A549 (cell line): ENCODE results near the gene C4orf50. TPM values are rescaled to one million over a fixed set of nuclear protein-coding genes. Genes with fewer than 3 reads are reported as not detected.

ENCODE experiments used
- ATAC-seq, 2 experiments: fragments of 200-7000 bp in 1 of 2; fragments of >200 bp in 1 of 2; cut with Nextera tagmentation in 1 of 2; cut with Tn5 transposase in 1 of 2; 3 replicates each; pipeline versions ENCODE4 v1.8.0 to v1.9.1; 2018 to 2020; ENCODE audit warnings: mild to moderate bottlenecking in 1 of 2, moderate library complexity in 1 of 2
- CTCF ChIA-PET: fragments of 300-600 bp; sonication (Branson Sonifier 250); formaldehyde crosslinking; extraction: SDS; loops from one replicate; lab custom pipeline; 2021; ENCODE audit warnings: antibody characterized with exemption, inconsistent platforms; lab: Yijun Ruan, JAX
- POLR2A ChIA-PET: fragments of 350-600 bp; formaldehyde crosslinking; extraction: SDS; loops from one replicate; lab custom pipeline; 2021; ENCODE audit warnings: antibody characterized with exemption, inconsistent platforms; lab: Yijun Ruan, JAX
- DNase-seq, 2 experiments: peaks; one replicate each; pipeline versions ENCODE4 v3.0.0 to v3.0.0-alpha.2; 2011 to 2016; ENCODE audit warnings: low read depth in 1 of 2, low spot score in 1 of 2
- FAIRE-seq: peaks from 2 replicates; lab custom pipeline; 2011; peaks lifted over from hg19 to GRCh38; lab: Jason Lieb, UNC
- H3K27ac ChIP-seq, 2 experiments: fragments of >200 bp; sonication (Bioruptor Twin); formaldehyde crosslinking; 3 replicates each; pipeline ENCODE4 v1.5.1; 2016 to 2017
- H3K4me1 ChIP-seq: fragments of >200 bp; sonication (Bioruptor Twin); formaldehyde crosslinking; 3 replicates; pipeline ENCODE4 v1.6.1; 2016
- H3K4me2 ChIP-seq: fragments of >200 bp; sonication (Bioruptor Twin); formaldehyde crosslinking; 3 replicates; pipeline ENCODE4 v1.6.1; 2016
- H3K4me3 ChIP-seq: fragments of >200 bp; sonication (Bioruptor Twin); formaldehyde crosslinking; 3 replicates; pipeline ENCODE4 v1.5.1; 2016
- H3K9me3 ChIP-seq: fragments of >200 bp; sonication (Bioruptor Twin); formaldehyde crosslinking; 3 replicates; pipeline ENCODE4 v1.6.1; 2016
- ATOH8 ChIP-seq: fragments of 250-450 bp; sonication (Bioruptor Pico); IDR thresholded peaks from 2 replicates; pipeline ENCODE4 v1.5.0; 2020; ENCODE audit warnings: low read depth, mild to moderate bottlenecking, moderate library complexity
- BCL3 ChIP-seq: fragments of >200 bp; sonication (Bioruptor Twin); formaldehyde crosslinking; IDR thresholded peaks from 3 replicates; pipeline ENCODE4 v1.6.1; 2016
- CHD2 ChIP-seq: fragments of 150-350 bp; IDR thresholded peaks from 2 replicates; pipeline ENCODE4 v1.6.1; 2014; ENCODE audit warnings: low read length; ENCODE audit not compliant: partially characterized antibody
- CTCF ChIP-seq: fragments of >200 bp; sonication (Bioruptor Twin); formaldehyde crosslinking; IDR thresholded peaks from 3 replicates; pipeline ENCODE4 v1.5.1; 2016
- EP300 ChIP-seq, 2 experiments: fragments of >200 bp; sonication (Bioruptor Twin); formaldehyde crosslinking; IDR thresholded peaks; 2 replicates in 1 of 2; 3 replicates in 1 of 2; pipeline ENCODE4 v1.6.1; 2016 to 2017
- KDM1A ChIP-seq: fragments of 200-600 bp; sonication (generic); IDR thresholded peaks from 2 replicates; pipeline ENCODE4 v1.6.1; 2016; ENCODE audit warnings: low read depth, mild to moderate bottlenecking
- KDM5A ChIP-seq: fragments of 200-600 bp; sonication (generic); IDR thresholded peaks from 2 replicates; pipeline ENCODE4 v1.6.1; 2016; ENCODE audit warnings: antibody characterized with exemption, mild to moderate bottlenecking
- PHF8 ChIP-seq: fragments of 200-600 bp; sonication (generic); IDR thresholded peaks from 2 replicates; pipeline ENCODE4 v1.6.1; 2016; ENCODE audit warnings: low read depth, mild to moderate bottlenecking, antibody characterized with exemption, moderate library complexity, borderline replicate concordance
- RFX5 ChIP-seq: fragments of 450-650 bp; IDR thresholded peaks from 2 replicates; pipeline ENCODE4 v1.7.1; 2014; ENCODE audit warnings: antibody characterized with exemption, mild to moderate bottlenecking, moderate library complexity
- RNF2 ChIP-seq: fragments of 200-600 bp; sonication (generic); IDR thresholded peaks from 2 replicates; pipeline ENCODE4 v1.6.1; 2016; ENCODE audit warnings: low read depth, mild to moderate bottlenecking, antibody characterized with exemption, moderate library complexity, borderline replicate concordance
- SREBF2 ChIP-seq: fragments of 450-650 bp; IDR thresholded peaks from 2 replicates; pipeline ENCODE4 v1.6.1; 2014; ENCODE audit warnings: mild to moderate bottlenecking, moderate library complexity
- ZFP36 ChIP-seq: fragments of 450-650 bp; IDR thresholded peaks from 2 replicates; pipeline ENCODE4 v1.6.1; 2014; ENCODE audit warnings: borderline replicate concordance; ENCODE audit not compliant: partially characterized antibody
- ZNF302 ChIP-seq: fragments of 250-450 bp; sonication (Bioruptor Pico); IDR thresholded peaks from 2 replicates; pipeline ENCODE4 v1.9.0; 2021; ENCODE audit warnings: inconsistent platforms, mild to moderate bottlenecking, moderate library complexity
- WGBS: methylation state at CpG from one replicate; pipeline ENCODE4 v1.1.6; 2017; ENCODE audit errors: missing lambda C conversion rate; 5-methylcytosine and 5-hydroxymethylcytosine counted together
- polyA plus RNA-seq, 4 experiments: library from polyadenylated mRNA; depleted of rRNA in 3 of 4; stranded (reverse); fragments of >200 nt; fragmentation: RNase III in 1 of 4; extraction: RNeasy Plus Mini Kit Qiagen cat#74134 plus additional on column Dnase treatment in 1 of 4; gene quantifications; 2 replicates in 3 of 4; 3 replicates in 1 of 4; pipeline ENCODE4 v1.2.3, GENCODE V29; 2011 to 2017
- TF ChIP-seq, protein P1 (sequence below): IDR thresholded peaks from 2 replicates; pipeline ENCODE4 v1.6.1; 2012; ENCODE audit warnings: low read depth, borderline replicate concordance
- TF ChIP-seq, protein P2 (sequence below): IDR thresholded peaks from 2 replicates; pipeline ENCODE4 v1.6.1; 2012

Gene C4orf50
- polyA plus RNA-seq, 2 of the 4 experiments (the other 2 are of a cell fraction), result not detected

DNA sequence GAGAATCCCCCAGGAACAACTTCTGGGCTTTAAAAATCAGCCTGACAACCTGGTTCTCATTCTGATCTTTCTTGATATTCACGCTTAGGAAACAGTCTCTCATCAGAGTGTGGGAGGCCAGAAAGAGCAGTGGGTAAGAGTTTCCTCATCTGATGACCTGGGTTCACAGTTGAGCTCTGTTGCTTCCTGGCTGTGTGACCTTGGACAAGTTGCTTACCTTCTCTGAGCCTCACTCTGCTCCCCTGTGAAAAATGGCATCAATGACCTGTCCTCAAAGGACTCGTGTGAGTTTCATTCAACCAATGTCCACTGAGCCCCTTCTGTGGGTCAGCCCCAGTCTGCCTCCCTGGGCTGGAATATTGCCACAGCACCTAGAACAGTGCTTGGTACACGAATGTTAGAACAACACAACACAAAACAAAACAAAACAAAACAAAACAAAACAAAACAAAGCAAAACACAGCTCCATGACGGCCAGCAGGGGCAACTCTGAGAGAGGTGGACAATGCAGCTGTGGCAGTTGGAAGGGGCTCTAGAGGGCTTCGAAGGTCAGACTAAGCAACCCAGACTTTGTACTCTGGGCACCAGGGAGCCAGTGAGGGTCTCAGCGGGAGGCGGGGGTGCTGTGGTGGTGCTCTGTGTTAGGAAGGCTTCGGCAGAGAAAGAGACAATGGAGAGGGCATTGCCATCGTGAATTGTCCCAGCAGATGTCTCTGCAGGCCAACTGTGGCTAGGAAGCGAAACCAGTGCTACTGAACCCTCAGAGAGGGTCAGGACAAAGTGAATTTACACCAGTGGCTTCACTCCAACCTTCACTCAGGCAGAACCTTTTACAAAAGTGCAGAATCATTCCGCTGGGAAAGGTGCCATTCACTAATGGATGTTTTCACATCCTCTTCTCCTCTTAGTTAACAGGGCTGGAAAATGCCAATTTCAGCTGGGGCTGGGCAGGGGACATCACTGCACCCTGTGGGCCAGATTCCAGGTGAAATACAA, 14.3 kb upstream of the C4orf50 start:
- peak overlapping the region; percentile 9 to 70; a peak in 3 of 6 replicates for H3K27ac ChIP-seq
- ChIA-PET POLR2A (no interaction called here), CTCF (interaction anchor here (1.1 to 2.2 kb wide), 4 partner anchors 10 to 35 kb away, joined by 3 to 10 read pairs (median 6); partner anchors contain the start of gene C4orf50)
- TF ChIP-seq ZFP36 (peak; percentile 39), BCL3 (no peak)
- TF ChIP-seq, all 56 proteins: peak for 1
- no peak overlapping the region for H3K4me3 ChIP-seq
- DNase-seq, result peak in 1 of 2 experiments; percentile 48
- H3K4me1 ChIP-seq, result 0 out of 3 replicates have a peak, but pooled peaks cover 4% of the 10 kb centered on the region
- H3K4me2 ChIP-seq, result 0 out of 3 replicates have a peak overlapping the region, but pooled peaks have one; percentile 8
- peak in 1 of 2 experiments; percentile 59; a peak in 3 of 6 replicates for ATAC-seq
- 57% methylated on average over 11 of the region's 11 CpGs for WGBS
- H3K9me3 ChIP-seq, result no peaks in the 10 kb centered on the region
- FAIRE-seq, result no peak

GRCh38 chr4:6031846-6032245, 13.6 kb upstream of the C4orf50 start:
- no peak overlapping the region for H3K4me2 ChIP-seq
- no peak for TF ChIP-seq KDM1A
- no peak for TF ChIP-seq EP300 (IDR thresholded peaks at IDR 0.05)
- no peak for TF ChIP-seq RNF2
- no peak for TF ChIP-seq KDM5A
- H3K9me3 ChIP-seq, result no peaks in the 10 kb centered on the region
- FAIRE-seq, result no peak
- no peak for ATAC-seq
- H3K4me1 ChIP-seq, result 0 out of 3 replicates have a peak, but pooled peaks cover 4% of the 10 kb centered on the region
- DNase-seq, result no peak
- 51% methylated on average over 4 of the region's 5 CpGs for WGBS
- CTCF ChIA-PET, result interaction anchor here (1.1 to 2.2 kb wide), 3 partner anchors 12 to 34 kb away, joined by 3 to 10 read pairs (median 8); partner anchors contain the start of gene C4orf50
- POLR2A ChIA-PET, result no interaction called here
- H3K27ac ChIP-seq, result no peak overlapping the region
- H3K4me3 ChIP-seq, result no peak overlapping the region

DNA sequence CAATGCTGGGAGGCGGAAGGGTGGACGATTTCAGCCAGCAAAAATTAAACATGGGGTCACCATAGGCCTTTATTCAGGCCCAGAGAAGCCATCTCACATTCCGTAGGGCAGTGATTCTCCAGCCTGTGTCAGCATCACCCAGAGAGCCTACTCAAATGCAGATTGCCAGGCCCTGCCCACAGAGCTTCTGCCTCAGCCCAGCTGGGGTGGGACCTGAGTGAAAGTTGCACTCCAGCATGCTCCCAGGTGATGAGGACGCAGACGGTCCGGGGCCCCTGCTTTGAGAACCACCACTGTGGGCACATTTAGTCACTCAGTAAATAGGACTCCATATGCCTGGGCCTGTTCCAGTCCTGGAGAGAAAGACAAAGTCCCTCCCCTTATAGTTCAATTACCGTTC, 12.4 kb upstream of the C4orf50 start:
- 69% methylated on average over 6 of the region's 7 CpGs for WGBS
- no peaks in the 10 kb centered on the region for H3K9me3 ChIP-seq
- FAIRE-seq (no peak), ATAC-seq (no peak), DNase-seq (no peak)
- no peak for TF ChIP-seq RFX5
- TF ChIP-seq KDM5A, result no peak
- TF ChIP-seq RNF2, result no peak
- no peak for TF ChIP-seq ATOH8
- no peak for TF ChIP-seq KDM1A
- TF ChIP-seq PHF8, result no peak
- TF ChIP-seq CHD2, result no peak
- TF ChIP-seq, protein P1, sequence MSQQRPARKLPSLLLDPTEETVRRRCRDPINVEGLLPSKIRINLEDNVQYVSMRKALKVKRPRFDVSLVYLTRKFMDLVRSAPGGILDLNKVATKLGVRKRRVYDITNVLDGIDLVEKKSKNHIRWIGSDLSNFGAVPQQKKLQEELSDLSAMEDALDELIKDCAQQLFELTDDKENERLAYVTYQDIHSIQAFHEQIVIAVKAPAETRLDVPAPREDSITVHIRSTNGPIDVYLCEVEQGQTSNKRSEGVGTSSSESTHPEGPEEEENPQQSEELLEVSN, result no peak
- TF ChIP-seq SREBF2, result no peak
- TF ChIP-seq, protein P2, sequence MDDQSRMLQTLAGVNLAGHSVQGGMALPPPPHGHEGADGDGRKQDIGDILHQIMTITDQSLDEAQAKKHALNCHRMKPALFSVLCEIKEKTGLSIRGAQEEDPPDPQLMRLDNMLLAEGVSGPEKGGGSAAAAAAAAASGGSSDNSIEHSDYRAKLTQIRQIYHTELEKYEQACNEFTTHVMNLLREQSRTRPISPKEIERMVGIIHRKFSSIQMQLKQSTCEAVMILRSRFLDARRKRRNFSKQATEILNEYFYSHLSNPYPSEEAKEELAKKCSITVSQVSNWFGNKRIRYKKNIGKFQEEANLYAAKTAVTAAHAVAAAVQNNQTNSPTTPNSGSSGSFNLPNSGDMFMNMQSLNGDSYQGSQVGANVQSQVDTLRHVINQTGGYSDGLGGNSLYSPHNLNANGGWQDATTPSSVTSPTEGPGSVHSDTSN, result no peak
- no peak for TF ChIP-seq ZNF302
- no peak for TF ChIP-seq CTCF
- 0 out of 3 replicates have a peak, but pooled peaks cover 4% of the 10 kb centered on the region for H3K4me1 ChIP-seq
- POLR2A ChIA-PET, result no interaction called here
- no peak overlapping the region for H3K4me3 ChIP-seq
- H3K4me2 ChIP-seq, result no peak overlapping the region
- CTCF ChIA-PET, result interaction anchor here (1.8 to 2.2 kb wide), 2 partner anchors 10 to 33 kb away, joined by 6 to 10 read pairs; no protein-coding TSS in a partner anchor
- H3K27ac ChIP-seq, result no peak overlapping the region
